Measurements from ENCODE around the gene IL10RA.
"Not testable (repeated sequence)": the region's sequence is repeated elsewhere in the genome, so short reads cannot be mapped to it uniquely, and the experiment has no call there.

IL10RA gene

GRCh38 chr11:117985953-117986887 lies at the start of gene IL10RA:
IL10RA (plus strand) TSS chr11:117986394; CDS start chr11:117986468, 74 bp downstream.
- peak within 1 kb of the TSS; percentile 31 for H3K4me3 ChIP-seq (ENCODE audit: low read length)
- H3K36me3 ChIP-seq (ENCODE audit: control insufficient read depth, insufficient read depth, low read length), result no peaks in the 10 kb centered on the region
- peaks cover 6% of the 10 kb centered on the region for H3K4me1 ChIP-seq (ENCODE audit: control insufficient read depth, insufficient read depth, low read length)
- peak within 1 kb of the TSS; percentile 72 for H3K9ac ChIP-seq (ENCODE audit: low read length)
- H3K9me3 ChIP-seq (ENCODE audit: control insufficient read depth, low read length), result no peaks in the 10 kb centered on the region
- peaks cover 10% of the 10 kb centered on the region for H3K27me3 ChIP-seq (ENCODE audit: control insufficient read depth, insufficient read depth, low read length)

GRCh38 chr11:117936973-117937372 lies 49.2 kb upstream of the IL10RA start:
- Histone ChIP-seq H3K9ac (ENCODE audit: low read length) (no peak overlapping the region), H3K4me1 (ENCODE audit: control insufficient read depth, insufficient read depth, low read length) (no peaks in the 10 kb centered on the region)

GRCh38 chr11:117940736-117941135 lies 45.5 kb upstream of the IL10RA start:
- no peaks in the 10 kb centered on the region for H3K36me3 ChIP-seq (ENCODE audit: control insufficient read depth, insufficient read depth, low read length)
- no peaks in the 10 kb centered on the region for H3K4me1 ChIP-seq (ENCODE audit: control insufficient read depth, insufficient read depth, low read length)
- no peaks in the 10 kb centered on the region for H3K27me3 ChIP-seq (ENCODE audit: control insufficient read depth, insufficient read depth, low read length)
- no peak overlapping the region for H3K4me3 ChIP-seq (ENCODE audit: low read length)
- no peaks in the 10 kb centered on the region for H3K9me3 ChIP-seq (ENCODE audit: control insufficient read depth, low read length)
- no peak overlapping the region for H3K9ac ChIP-seq (ENCODE audit: low read length)

More at GRCh38 chr11:117936973-117937372, 49.2 kb upstream of the IL10RA start:
- Histone ChIP-seq H3K27me3 (ENCODE audit: control insufficient read depth, insufficient read depth, low read length) (peaks cover 3% of the 10 kb centered on the region), H3K4me3 (ENCODE audit: low read length) (no peak overlapping the region), H3K9me3 (ENCODE audit: control insufficient read depth, low read length) (no peaks in the 10 kb centered on the region), H3K36me3 (ENCODE audit: control insufficient read depth, insufficient read depth, low read length) (no peaks in the 10 kb centered on the region)

- Histone ChIP-seq H3K9me3 (ENCODE audit: control insufficient read depth, low read length) (no peaks in the 10 kb centered on the region), H3K36me3 (ENCODE audit: control insufficient read depth, insufficient read depth, low read length) (no peaks in the 10 kb centered on the region), H3K9ac (ENCODE audit: low read length) (no peak overlapping the region)
These were observed 45.0 kb upstream of the IL10RA start for GRCh38 chr11:117941163-117941707.

GRCh38 chr11:117941976-117942654 lies 44.1 kb upstream of the IL10RA start:
- H3K36me3 ChIP-seq (ENCODE audit: control insufficient read depth, insufficient read depth, low read length), result no peaks in the 10 kb centered on the region
- H3K27me3 ChIP-seq (ENCODE audit: control insufficient read depth, insufficient read depth, low read length), result no peaks in the 10 kb centered on the region
- H3K4me1 ChIP-seq (ENCODE audit: control insufficient read depth, insufficient read depth, low read length), result no peaks in the 10 kb centered on the region
- H3K9me3 ChIP-seq (ENCODE audit: control insufficient read depth, low read length), result no peaks in the 10 kb centered on the region
- no peak overlapping the region for H3K4me3 ChIP-seq (ENCODE audit: low read length)
- no peak overlapping the region for H3K9ac ChIP-seq (ENCODE audit: low read length)

More at GRCh38 chr11:117941163-117941707, 45.0 kb upstream of the IL10RA start:
- no peaks in the 10 kb centered on the region for H3K4me1 ChIP-seq (ENCODE audit: control insufficient read depth, insufficient read depth, low read length)
- no peaks in the 10 kb centered on the region for H3K27me3 ChIP-seq (ENCODE audit: control insufficient read depth, insufficient read depth, low read length)
- H3K4me3 ChIP-seq (ENCODE audit: low read length), result no peak overlapping the region

- H3K36me3 ChIP-seq (ENCODE audit: control insufficient read depth, insufficient read depth, low read length), result no peaks in the 10 kb centered on the region
- H3K27me3 ChIP-seq (ENCODE audit: control insufficient read depth, insufficient read depth, low read length), result no peaks in the 10 kb centered on the region
- no peaks in the 10 kb centered on the region for H3K9me3 ChIP-seq (ENCODE audit: control insufficient read depth, low read length)
- no peak overlapping the region for H3K4me3 ChIP-seq (ENCODE audit: low read length)
- no peaks in the 10 kb centered on the region for H3K4me1 ChIP-seq (ENCODE audit: control insufficient read depth, insufficient read depth, low read length)
- no peak overlapping the region for H3K9ac ChIP-seq (ENCODE audit: low read length)
These were observed 41.6 kb upstream of the IL10RA start for GRCh38 chr11:117944554-117944953.

- Histone ChIP-seq H3K4me3 (ENCODE audit: low read length) (no peak overlapping the region), H3K4me1 (ENCODE audit: control insufficient read depth, insufficient read depth, low read length) (no peaks in the 10 kb centered on the region), H3K36me3 (ENCODE audit: control insufficient read depth, insufficient read depth, low read length) (no peaks in the 10 kb centered on the region), H3K9ac (ENCODE audit: low read length) (no peak overlapping the region), H3K27me3 (ENCODE audit: control insufficient read depth, insufficient read depth, low read length) (no peaks in the 10 kb centered on the region), H3K9me3 (ENCODE audit: control insufficient read depth, low read length) (no peaks in the 10 kb centered on the region)
These were observed 41.0 kb upstream of the IL10RA start for GRCh38 chr11:117945047-117945810.

GRCh38 chr11:117946156-117946841 lies 39.9 kb upstream of the IL10RA start:
- H3K36me3 ChIP-seq (ENCODE audit: control insufficient read depth, insufficient read depth, low read length), result no peaks in the 10 kb centered on the region
- no peaks in the 10 kb centered on the region for H3K4me1 ChIP-seq (ENCODE audit: control insufficient read depth, insufficient read depth, low read length)
- H3K9ac ChIP-seq (ENCODE audit: low read length), result no peak overlapping the region
- no peaks in the 10 kb centered on the region for H3K27me3 ChIP-seq (ENCODE audit: control insufficient read depth, insufficient read depth, low read length)
- H3K9me3 ChIP-seq (ENCODE audit: control insufficient read depth, low read length), result no peaks in the 10 kb centered on the region
- H3K4me3 ChIP-seq (ENCODE audit: low read length), result no peak overlapping the region

GRCh38 chr11:117946842-117947526 lies 39.2 kb upstream of the IL10RA start:
- no peaks in the 10 kb centered on the region for H3K36me3 ChIP-seq (ENCODE audit: control insufficient read depth, insufficient read depth, low read length)
- no peak overlapping the region for H3K9ac ChIP-seq (ENCODE audit: low read length)
- H3K9me3 ChIP-seq (ENCODE audit: control insufficient read depth, low read length), result no peaks in the 10 kb centered on the region
- no peaks in the 10 kb centered on the region for H3K4me1 ChIP-seq (ENCODE audit: control insufficient read depth, insufficient read depth, low read length)
- H3K4me3 ChIP-seq (ENCODE audit: low read length), result no peak overlapping the region
- H3K27me3 ChIP-seq (ENCODE audit: control insufficient read depth, insufficient read depth, low read length), result no peaks in the 10 kb centered on the region

GRCh38 chr11:117947751-117948150 lies 38.4 kb upstream of the IL10RA start:
- H3K4me1 ChIP-seq (ENCODE audit: control insufficient read depth, insufficient read depth, low read length); H3K4me3 ChIP-seq (ENCODE audit: low read length); H3K27me3 ChIP-seq (ENCODE audit: control insufficient read depth, insufficient read depth, low read length); H3K36me3 ChIP-seq (ENCODE audit: control insufficient read depth, insufficient read depth, low read length); H3K9me3 ChIP-seq (ENCODE audit: control insufficient read depth, low read length); H3K9ac ChIP-seq (ENCODE audit: low read length): not testable (repeated sequence)

GRCh38 chr11:117948466-117948865 lies 37.7 kb upstream of the IL10RA start:
- H3K36me3 ChIP-seq (ENCODE audit: control insufficient read depth, insufficient read depth, low read length); H3K9me3 ChIP-seq (ENCODE audit: control insufficient read depth, low read length); H3K4me3 ChIP-seq (ENCODE audit: low read length); H3K4me1 ChIP-seq (ENCODE audit: control insufficient read depth, insufficient read depth, low read length); H3K27me3 ChIP-seq (ENCODE audit: control insufficient read depth, insufficient read depth, low read length); H3K9ac ChIP-seq (ENCODE audit: low read length): not testable (repeated sequence)
